Measurements from ENCODE around the gene TMEM132D. TPM values are rescaled to one million over a fixed set of nuclear protein-coding genes. Genes with fewer than 3 reads are reported as not detected.

Gene TMEM132D
- total RNA-seq, 1 experiment from 2014 or later, result 1.4 TPM

DNA sequence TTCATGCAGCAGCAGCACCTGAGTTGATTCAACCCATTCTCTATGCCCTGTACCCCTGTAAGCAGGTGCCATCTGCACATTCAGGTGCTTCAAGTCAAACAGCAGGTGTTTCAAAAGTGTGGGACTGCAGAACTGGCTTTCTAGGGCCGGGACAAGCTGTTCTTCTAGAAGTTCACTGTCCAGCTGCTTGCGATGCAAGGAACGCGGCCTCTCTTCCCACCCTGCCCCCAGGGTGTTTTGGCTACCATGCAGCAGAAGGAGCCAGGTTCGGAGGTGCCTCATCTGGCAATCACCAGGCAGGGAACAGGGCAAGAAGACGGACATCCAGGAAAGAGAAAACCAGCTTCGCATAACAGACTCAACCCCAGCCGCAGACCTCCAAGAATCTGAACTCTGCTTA, 35.2 kb downstream of the TMEM132D start:
- Mint-ChIP-seq H3K9me3 (peaks cover 82% of the 10 kb centered on the region), H3K36me3 (peaks cover 84% of the 10 kb centered on the region), H3K27me3 (ENCODE audit: low read depth) (peaks cover 9% of the 10 kb centered on the region), H3K4me3 (no peak overlapping the region), H3K27ac (no peak overlapping the region), H3K4me1 (0 out of 2 replicates have a peak, but pooled peaks cover 3% of the 10 kb centered on the region)
- ChIA-PET POLR2A (no interaction called here), CTCF (no interaction called here)
- TF ChIP-seq JUN (CRISPR knock-in tag; IDR thresholded peaks at IDR 0.05) (no peak), ZNF416 (CRISPR knock-in tag; IDR thresholded peaks at IDR 0.05) (no peak)
- no peak for ATAC-seq
- DNase-seq (ENCODE audit: low spot score), result no peak

DNA sequence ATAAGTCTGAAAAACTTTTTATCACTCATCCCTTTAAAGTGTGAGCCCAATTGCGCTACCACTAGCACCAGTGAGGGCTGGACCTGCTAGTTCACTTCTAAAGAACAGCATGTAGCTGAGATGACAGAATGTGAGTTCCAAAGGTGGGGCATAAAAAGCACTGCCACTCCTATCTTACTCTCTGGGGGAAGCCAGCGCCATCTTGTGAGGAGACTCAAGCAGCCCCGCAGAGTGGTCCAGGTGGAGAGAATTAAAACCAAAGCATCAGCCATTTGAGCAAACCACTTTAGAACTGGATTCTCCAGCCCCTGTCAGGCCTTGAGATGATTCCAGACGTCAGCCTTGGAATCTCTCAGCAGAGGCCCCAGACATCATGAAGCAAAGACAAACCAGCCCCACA, 39.9 kb downstream of the TMEM132D start:
- POLR2A ChIA-PET, result interaction anchor here (0.7 kb wide), 1 partner anchor 1240 kb away, joined by 3 read pairs; no protein-coding TSS in a partner anchor
- Mint-ChIP-seq H3K27ac (no peak overlapping the region), H3K4me1 (no peaks in the 10 kb centered on the region), H3K4me3 (no peak overlapping the region), H3K27me3 (ENCODE audit: low read depth) (peaks cover 4% of the 10 kb centered on the region), H3K36me3 (peaks cover 61% of the 10 kb centered on the region), H3K9me3 (peaks cover 74% of the 10 kb centered on the region)
- TF ChIP-seq NFYB (CRISPR knock-in tag; conservative IDR thresholded peaks at IDR 0.05; ENCODE audit: low read depth), result no peak
- no peak for TF ChIP-seq MYBL2 (CRISPR knock-in tag; IDR thresholded peaks at IDR 0.05)
- TF ChIP-seq EMX1 (CRISPR knock-in tag; IDR thresholded peaks at IDR 0.05), result no peak
- DNase-seq (ENCODE audit: low spot score) (no peak), ATAC-seq (no peak)
- CTCF ChIA-PET, result no interaction called here

- ChIA-PET CTCF (no interaction called here), POLR2A (no interaction called here)
- H3K36me3 Mint-ChIP-seq, result peaks cover 56% of the 10 kb centered on the region
- no peak for DNase-seq (ENCODE audit: low spot score)
- no peak for ATAC-seq
- no peaks in the 10 kb centered on the region for H3K4me1 Mint-ChIP-seq
- no peak overlapping the region for H3K4me3 Mint-ChIP-seq
- H3K27me3 Mint-ChIP-seq (ENCODE audit: low read depth), result peaks cover 4% of the 10 kb centered on the region
- peaks cover 68% of the 10 kb centered on the region for H3K9me3 Mint-ChIP-seq
- no peak overlapping the region for H3K27ac Mint-ChIP-seq
- TF ChIP-seq, protein P1, sequence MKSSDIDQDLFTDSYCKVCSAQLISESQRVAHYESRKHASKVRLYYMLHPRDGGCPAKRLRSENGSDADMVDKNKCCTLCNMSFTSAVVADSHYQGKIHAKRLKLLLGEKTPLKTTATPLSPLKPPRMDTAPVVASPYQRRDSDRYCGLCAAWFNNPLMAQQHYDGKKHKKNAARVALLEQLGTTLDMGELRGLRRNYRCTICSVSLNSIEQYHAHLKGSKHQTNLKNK (CRISPR knock-in tag; IDR thresholded peaks at IDR 0.05), result no peak
- TF ChIP-seq ZNF219 (CRISPR knock-in tag; IDR thresholded peaks at IDR 0.05; ENCODE audit: borderline replicate concordance) (no peak), OVOL2 (CRISPR knock-in tag; IDR thresholded peaks at IDR 0.05; ENCODE audit: borderline replicate concordance) (no peak), NFATC4 (CRISPR knock-in tag; IDR thresholded peaks at IDR 0.05) (no peak), SMAD3 (CRISPR knock-in tag; IDR thresholded peaks at IDR 0.05; ENCODE audit: borderline replicate concordance) (no peak)
These were observed 41.2 kb downstream of the TMEM132D start for GRCh38 chr12:129862561-129863175.

GRCh38 chr12:129861951-129862350, 41.9 kb downstream of the TMEM132D start:
- Mint-ChIP-seq H3K4me3 (no peak overlapping the region), H3K36me3 (peaks cover 50% of the 10 kb centered on the region), H3K4me1 (no peaks in the 10 kb centered on the region), H3K27ac (no peak overlapping the region), H3K9me3 (peaks cover 61% of the 10 kb centered on the region), H3K27me3 (ENCODE audit: low read depth) (peaks cover 4% of the 10 kb centered on the region)
- TF ChIP-seq RELA (CRISPR knock-in tag; IDR thresholded peaks at IDR 0.05; ENCODE audit: borderline replicate concordance), result no peak
- no peak for TF ChIP-seq KAT7 (CRISPR knock-in tag; IDR thresholded peaks at IDR 0.05; ENCODE audit: borderline replicate concordance)
- no peak for TF ChIP-seq ATF3 (CRISPR knock-in tag; conservative IDR thresholded peaks at IDR 0.05)
- no peak for TF ChIP-seq SMAD4 (CRISPR knock-in tag; IDR thresholded peaks at IDR 0.05)
- TF ChIP-seq, protein P2, sequence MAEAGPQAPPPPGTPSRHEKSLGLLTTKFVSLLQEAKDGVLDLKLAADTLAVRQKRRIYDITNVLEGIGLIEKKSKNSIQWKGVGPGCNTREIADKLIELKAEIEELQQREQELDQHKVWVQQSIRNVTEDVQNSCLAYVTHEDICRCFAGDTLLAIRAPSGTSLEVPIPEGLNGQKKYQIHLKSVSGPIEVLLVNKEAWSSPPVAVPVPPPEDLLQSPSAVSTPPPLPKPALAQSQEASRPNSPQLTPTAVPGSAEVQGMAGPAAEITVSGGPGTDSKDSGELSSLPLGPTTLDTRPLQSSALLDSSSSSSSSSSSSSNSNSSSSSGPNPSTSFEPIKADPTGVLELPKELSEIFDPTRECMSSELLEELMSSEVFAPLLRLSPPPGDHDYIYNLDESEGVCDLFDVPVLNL (CRISPR knock-in tag; IDR thresholded peaks at IDR 0.05; ENCODE audit: borderline replicate concordance, low read depth), result no peak
- no peak for TF ChIP-seq ZNF219 (CRISPR knock-in tag; IDR thresholded peaks at IDR 0.05; ENCODE audit: borderline replicate concordance)
- CTCF ChIA-PET, result no interaction called here
- ATAC-seq (no peak), DNase-seq (ENCODE audit: low spot score) (no peak)
- POLR2A ChIA-PET, result no interaction called here

DNA sequence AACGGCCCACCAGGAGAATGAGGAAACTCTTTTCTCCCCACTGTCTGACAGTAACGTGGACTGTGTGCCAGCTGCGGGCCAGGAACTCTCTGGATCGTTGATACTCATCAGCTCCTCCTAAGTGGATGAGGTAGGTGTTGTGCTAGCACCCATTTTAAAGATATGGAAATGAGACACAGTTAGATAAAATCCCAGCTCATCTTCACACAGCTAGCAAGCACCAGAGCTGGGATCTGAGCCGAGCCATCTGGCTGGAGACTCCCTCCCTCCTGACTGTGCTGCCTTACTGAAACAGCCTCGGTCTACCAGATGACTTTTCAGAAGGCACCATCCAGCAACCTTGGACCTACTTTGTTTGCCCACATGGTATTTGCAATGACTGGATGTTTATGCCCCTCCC, 49.2 kb downstream of the TMEM132D start:
- Mint-ChIP-seq H3K36me3 (peaks cover 35% of the 10 kb centered on the region), H3K27me3 (ENCODE audit: low read depth) (peaks cover 3% of the 10 kb centered on the region; the same call in 1 of the 2 replicates), H3K4me1 (no peaks in the 10 kb centered on the region), H3K9me3 (peaks cover 44% of the 10 kb centered on the region), H3K4me3 (no peak overlapping the region), H3K27ac (no peak overlapping the region)
- ATAC-seq, result no peak
- ChIA-PET CTCF (no interaction called here), POLR2A (interaction anchor here (0.6 kb wide), 1 partner anchor 40 kb away, joined by 6 read pairs; no protein-coding TSS in a partner anchor)
- no peak for DNase-seq (ENCODE audit: low spot score)
- TF ChIP-seq TCF7 (CRISPR knock-in tag; IDR thresholded peaks at IDR 0.05; ENCODE audit: low read depth) (no peak), RORB (CRISPR knock-in tag; IDR thresholded peaks at IDR 0.05) (no peak), ATF1 (CRISPR knock-in tag; IDR thresholded peaks at IDR 0.05) (no peak), SP1 (CRISPR knock-in tag; conservative IDR thresholded peaks at IDR 0.05) (no peak), RELA (CRISPR knock-in tag; IDR thresholded peaks at IDR 0.05; ENCODE audit: borderline replicate concordance) (no peak), NR3C1 (CRISPR knock-in tag; conservative IDR thresholded peaks at IDR 0.05; ENCODE audit: low read depth) (no peak), CREB1 (CRISPR knock-in tag; IDR thresholded peaks at IDR 0.05) (no peak), HMGA2 (CRISPR knock-in tag; IDR thresholded peaks at IDR 0.05) (no peak), ZBTB21 (CRISPR knock-in tag; IDR thresholded peaks at IDR 0.05; ENCODE audit: borderline replicate concordance) (no peak)
- TF ChIP-seq, protein P2 (CRISPR knock-in tag; IDR thresholded peaks at IDR 0.05; ENCODE audit: borderline replicate concordance, low read depth), result no peak

Data from WTC11 (cell line).